Loucy (cell line): Measurements from ENCODE around the gene LETM1.

Source experiments
- H2AFZ ChIP-seq: fragments of 200-600 bp; sonication (generic); 2 replicates; pipeline ENCODE4 v1.6.0; 2016; ENCODE audit warnings: antibody characterized with exemption, mild to moderate bottlenecking, low read length, moderate library complexity
- H3F3A ChIP-seq: fragments of 200-600 bp; 2 replicates; pipeline ENCODE4 v1.6.0; 2016; ENCODE audit warnings: antibody characterized with exemption, low read depth, mild to moderate bottlenecking
- H3K27me3 ChIP-seq: fragments of 200-600 bp; sonication (generic); 2 replicates; pipeline ENCODE4 v1.6.1; 2014; ENCODE audit warnings: low read length, mild to moderate bottlenecking; ENCODE audit not compliant: insufficient read depth, poor library complexity, severe bottlenecking
- H3K36me3 ChIP-seq: fragments of 200-600 bp; sonication (generic); 2 replicates; pipeline ENCODE4 v1.6.1; 2016; ENCODE audit warnings: low read length; ENCODE audit not compliant: insufficient read depth
- H3K4me1 ChIP-seq: fragments of 200-600 bp; sonication (generic); 2 replicates; pipeline ENCODE4 v1.5.1; 2014; ENCODE audit warnings: low read length, mild to moderate bottlenecking; ENCODE audit not compliant: insufficient read depth, poor library complexity, severe bottlenecking
- H3K4me2 ChIP-seq: fragments of 200-600 bp; sonication (generic); 2 replicates; pipeline ENCODE4 v1.6.0; 2014; ENCODE audit warnings: antibody characterized with exemption, low read length, low read depth, mild to moderate bottlenecking; ENCODE audit not compliant: poor library complexity, severe bottlenecking
- H3K4me3 ChIP-seq: fragments of 200-600 bp; sonication (generic); 2 replicates; pipeline ENCODE4 v1.5.1; 2014; ENCODE audit warnings: low read length, mild to moderate bottlenecking, mixed read lengths; ENCODE audit not compliant: poor library complexity, severe bottlenecking
- H3K79me2 ChIP-seq: fragments of 200-600 bp; sonication (generic); 2 replicates; pipeline ENCODE4 v1.6.1; 2014; ENCODE audit warnings: low read length; ENCODE audit not compliant: insufficient read depth
- H3K9ac ChIP-seq: fragments of 200-600 bp; sonication (generic); 2 replicates; pipeline ENCODE4 v1.6.0; 2014; ENCODE audit warnings: mild to moderate bottlenecking, low read depth, low read length, moderate library complexity; ENCODE audit not compliant: poor library complexity, severe bottlenecking
- H3K9me2 ChIP-seq: fragments of 200-600 bp; sonication (generic); replicated peaks from 2 replicates; pipeline ENCODE4 v1.6.1; 2016; ENCODE audit warnings: low read depth, low read length, mixed read lengths
- H3K9me3 ChIP-seq: fragments of 200-600 bp; sonication (generic); 2 replicates; pipeline ENCODE4 v1.6.1; 2014; ENCODE audit warnings: mild to moderate bottlenecking, antibody characterized with exemption, low read length, low read depth; ENCODE audit not compliant: insufficient read depth
- H4K20me1 ChIP-seq: fragments of 200-600 bp; sonication (generic); 2 replicates; pipeline ENCODE4 v1.6.0; 2014; ENCODE audit warnings: antibody characterized with exemption, low read length, mild to moderate bottlenecking; ENCODE audit not compliant: insufficient read depth, poor library complexity, severe bottlenecking
- EZH2phosphoT487 ChIP-seq: fragments of 200-600 bp; IDR thresholded peaks from 2 replicates; pipeline ENCODE4 v1.6.1; 2018; ENCODE audit warnings: antibody characterized with exemption, mild to moderate bottlenecking, moderate library complexity, borderline replicate concordance
- TF ChIP-seq, protein P1 (sequence below): fragments of 200-600 bp; sonication (generic); conservative IDR thresholded peaks from 2 replicates; pipeline ENCODE4 v1.5.1; 2014; ENCODE audit warnings: mild to moderate bottlenecking, antibody characterized with exemption, low read length

The LETM1 gene

DNA sequence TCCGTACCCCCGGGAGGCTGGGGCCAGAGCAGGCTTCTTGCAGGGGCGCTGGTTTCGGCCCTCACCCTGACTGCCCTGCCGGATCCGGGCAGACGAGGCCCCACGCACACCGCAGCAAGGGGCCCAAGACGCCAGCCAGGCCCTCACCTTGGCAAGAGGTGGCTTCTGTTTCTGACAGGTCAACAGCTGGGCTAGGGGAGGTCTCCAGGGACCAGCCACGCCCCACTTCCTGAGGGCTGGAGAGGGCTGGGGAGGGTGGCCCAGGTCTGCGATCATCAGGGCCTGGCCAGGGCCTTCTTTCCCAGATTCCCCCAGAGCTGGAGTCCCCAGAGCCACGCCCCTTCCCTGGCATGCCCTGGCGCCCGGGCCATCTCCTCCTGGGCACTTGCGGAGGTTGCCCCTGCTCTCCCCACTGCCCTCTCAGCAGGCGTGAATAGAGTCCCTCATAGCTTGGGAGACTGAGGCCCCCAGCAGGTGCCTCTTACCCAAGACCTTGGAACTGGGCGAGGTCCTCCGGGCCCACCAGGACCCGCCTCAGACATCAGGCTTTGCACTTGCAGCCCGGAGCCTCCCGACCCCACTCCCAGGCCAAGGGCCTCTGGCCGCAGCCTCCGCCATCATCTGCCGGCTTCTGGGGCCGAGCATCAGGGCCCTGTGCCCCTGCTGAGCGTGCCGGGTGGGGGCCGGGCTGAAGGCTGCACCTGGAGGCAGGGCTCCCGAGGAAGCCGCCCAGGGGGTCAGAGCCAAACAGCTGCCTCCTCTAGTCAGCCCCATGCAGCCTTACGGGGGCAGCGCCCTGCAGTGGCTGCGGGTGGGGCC is 69.2 kb downstream of the LETM1 start:
- TF ChIP-seq, protein P1, sequence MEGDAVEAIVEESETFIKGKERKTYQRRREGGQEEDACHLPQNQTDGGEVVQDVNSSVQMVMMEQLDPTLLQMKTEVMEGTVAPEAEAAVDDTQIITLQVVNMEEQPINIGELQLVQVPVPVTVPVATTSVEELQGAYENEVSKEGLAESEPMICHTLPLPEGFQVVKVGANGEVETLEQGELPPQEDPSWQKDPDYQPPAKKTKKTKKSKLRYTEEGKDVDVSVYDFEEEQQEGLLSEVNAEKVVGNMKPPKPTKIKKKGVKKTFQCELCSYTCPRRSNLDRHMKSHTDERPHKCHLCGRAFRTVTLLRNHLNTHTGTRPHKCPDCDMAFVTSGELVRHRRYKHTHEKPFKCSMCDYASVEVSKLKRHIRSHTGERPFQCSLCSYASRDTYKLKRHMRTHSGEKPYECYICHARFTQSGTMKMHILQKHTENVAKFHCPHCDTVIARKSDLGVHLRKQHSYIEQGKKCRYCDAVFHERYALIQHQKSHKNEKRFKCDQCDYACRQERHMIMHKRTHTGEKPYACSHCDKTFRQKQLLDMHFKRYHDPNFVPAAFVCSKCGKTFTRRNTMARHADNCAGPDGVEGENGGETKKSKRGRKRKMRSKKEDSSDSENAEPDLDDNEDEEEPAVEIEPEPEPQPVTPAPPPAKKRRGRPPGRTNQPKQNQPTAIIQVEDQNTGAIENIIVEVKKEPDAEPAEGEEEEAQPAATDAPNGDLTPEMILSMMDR = no peak
- TF ChIP-seq EZH2phosphoT487 = no peak
- H3K4me1 ChIP-seq = no peaks in the 10 kb centered on the region
- no peak overlapping the region for H3K9ac ChIP-seq
- no peaks in the 10 kb centered on the region for H3K36me3 ChIP-seq
- no peak overlapping the region for H3K4me3 ChIP-seq
- no peaks in the 10 kb centered on the region for H3K9me2 ChIP-seq
- H4K20me1 ChIP-seq = no peaks in the 10 kb centered on the region
- no peaks in the 10 kb centered on the region for H3F3A ChIP-seq
- H3K27me3 ChIP-seq = no peaks in the 10 kb centered on the region
- no peak overlapping the region for H2AFZ ChIP-seq
- H3K4me2 ChIP-seq = no peak overlapping the region
- no peaks in the 10 kb centered on the region for H3K79me2 ChIP-seq
- H3K9me3 ChIP-seq = no peaks in the 10 kb centered on the region

DNA sequence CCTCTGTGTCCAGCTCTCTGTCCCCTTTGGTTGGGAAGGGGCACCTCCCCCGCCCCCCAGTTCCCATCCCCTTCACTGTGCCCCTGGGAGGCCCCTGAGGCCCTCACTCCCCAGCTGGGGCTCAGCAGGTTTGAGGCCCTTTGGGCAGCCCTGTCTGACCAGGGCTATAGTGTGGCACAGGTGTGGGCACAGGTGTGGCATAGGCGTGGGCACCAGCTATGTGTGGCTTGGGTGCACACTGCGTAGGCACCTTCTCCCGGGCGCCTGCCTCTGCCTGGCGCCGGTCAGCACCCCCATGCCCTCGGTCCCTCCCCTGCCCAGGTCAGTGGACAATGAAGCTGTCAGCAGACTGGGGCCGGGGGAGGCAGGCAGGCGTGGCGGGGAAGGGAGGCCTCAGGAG is 70.4 kb downstream of the LETM1 start:
- Histone ChIP-seq H3K9me2 (no peaks in the 10 kb centered on the region), H3K79me2 (no peaks in the 10 kb centered on the region), H3K9me3 (no peaks in the 10 kb centered on the region), H3K4me3 (no peak overlapping the region), H2AFZ (no peak overlapping the region), H3K9ac (no peak overlapping the region), H4K20me1 (no peaks in the 10 kb centered on the region), H3K36me3 (no peaks in the 10 kb centered on the region), H3K27me3 (no peaks in the 10 kb centered on the region), H3K4me2 (no peak overlapping the region), H3F3A (no peaks in the 10 kb centered on the region), H3K4me1 (no peaks in the 10 kb centered on the region)
- no peak for TF ChIP-seq EZH2phosphoT487
- TF ChIP-seq, protein P1 = no peak

DNA sequence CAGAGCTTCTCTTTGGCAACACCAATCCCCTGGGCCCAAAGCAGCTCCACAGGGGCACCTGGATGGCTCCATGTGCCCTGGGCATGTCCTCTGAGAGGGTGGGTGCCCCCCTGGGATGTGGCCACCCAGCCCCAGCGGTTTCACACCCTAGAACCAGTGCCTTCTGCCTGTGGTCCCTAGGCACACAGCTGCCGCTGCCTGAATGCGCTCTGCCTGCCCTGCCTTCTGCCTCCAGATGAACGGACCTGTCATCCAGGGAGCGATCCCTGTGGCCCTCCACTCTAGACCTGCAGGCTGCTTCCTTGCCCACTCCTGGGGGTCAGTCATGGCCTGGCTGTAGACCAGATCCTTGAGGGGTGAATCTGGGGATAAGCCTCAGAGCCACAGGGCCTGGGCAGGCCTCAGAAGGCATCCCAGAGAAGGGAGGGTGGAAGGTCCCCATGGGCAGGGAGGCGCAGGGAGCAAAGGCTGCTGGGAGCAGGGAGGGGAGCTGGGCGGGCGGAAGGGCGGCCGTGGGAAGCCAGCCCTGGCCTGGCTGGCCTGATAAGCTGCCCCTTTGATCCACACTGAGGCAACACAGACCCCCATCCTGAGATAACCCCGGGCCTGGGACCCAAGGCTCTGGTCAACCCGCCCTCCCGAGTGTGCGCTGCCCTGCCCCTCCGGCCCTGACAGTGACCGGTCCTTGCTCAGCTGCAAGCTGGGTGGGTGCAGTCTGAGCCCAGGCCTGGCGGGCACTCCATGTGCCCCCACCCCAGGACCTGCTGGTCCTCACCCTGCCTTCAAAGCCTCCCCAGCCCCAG is 71.0 kb downstream of the LETM1 start:
- H2AFZ ChIP-seq = no peak overlapping the region
- no peaks in the 10 kb centered on the region for H3K9me3 ChIP-seq
- H3K4me2 ChIP-seq = no peak overlapping the region
- no peak overlapping the region for H3K4me3 ChIP-seq
- H3K9ac ChIP-seq = no peak overlapping the region
- TF ChIP-seq, protein P1 = no peak
- TF ChIP-seq EZH2phosphoT487 = no peak
- H3K9me2 ChIP-seq = no peaks in the 10 kb centered on the region
- no peaks in the 10 kb centered on the region for H3K27me3 ChIP-seq
- no peaks in the 10 kb centered on the region for H4K20me1 ChIP-seq
- H3K79me2 ChIP-seq = no peaks in the 10 kb centered on the region
- no peaks in the 10 kb centered on the region for H3F3A ChIP-seq
- no peaks in the 10 kb centered on the region for H3K4me1 ChIP-seq
- H3K36me3 ChIP-seq = no peaks in the 10 kb centered on the region
